Measurements from ENCODE around the gene ATP11A. TPM values are rescaled to one million over a fixed set of nuclear protein-coding genes. Genes with fewer than 3 reads are reported as not detected.

The ATP11A gene
- total and polyA plus RNA-seq, 2 donors (not counting 3 experiments of a cell fraction or from before 2014, with no cell fraction given): 16.5 to 88.1 TPM

- H4K20me1 ChIP-seq (replicated peaks; ENCODE audit: control insufficient read depth, extremely low read depth, insufficient read depth, low read length): no peaks in the 10 kb centered on the region
- POLR2A ChIA-PET: no interaction called here
- BruUV-seq (replicated peaks): no TSS peak
- intact Hi-C loops (cut with micrococcal nuclease) (no loop called here), dilution Hi-C loops (cut with MboI; ENCODE audit: extremely low pct_ligation_motif_present, low sequenced_read_pairs) (no loop called here)
- no peaks in the 10 kb centered on the region for H3K36me3 ChIP-seq (ENCODE audit: control insufficient read depth in 2 of 2, extremely low read depth in 1 of 2, insufficient read depth in 2 of 2, low read length in 2 of 2)
- FAIRE-seq (no peak), DNase-seq (ENCODE audit: low read depth, low spot score) (no peak)
- H3K27me3 ChIP-seq (ENCODE audit: control insufficient read depth in 2 of 2, insufficient read depth in 2 of 2, low read length in 2 of 2): peaks cover 5 to 6% of the 10 kb centered on the region in 2 experiments
- no peaks in the 10 kb centered on the region for H3K9me1 ChIP-seq (replicated peaks; ENCODE audit: control insufficient read depth, extremely low read depth, insufficient read depth, low read length)
- no peak overlapping the region for H2AFZ ChIP-seq (ENCODE audit: low read depth, low read length)
- no peak overlapping the region for H3K9ac ChIP-seq (replicated peaks; ENCODE audit: extremely low read depth, insufficient read depth, low read length)
- H3K27ac ChIP-seq (ENCODE audit: insufficient read depth, low read depth, low read length): no peak overlapping the region
- no peaks in the 10 kb centered on the region for H3K9me3 ChIP-seq (replicated peaks; ENCODE audit: control insufficient read depth, insufficient read depth, low read length)
- no peaks in the 10 kb centered on the region for H3K79me2 ChIP-seq (ENCODE audit: control insufficient read depth, insufficient read depth, low read length)
- TF ChIP-seq EZH2 (IDR thresholded peaks at IDR 0.05; ENCODE audit: borderline replicate concordance, low read depth, low read length, severe bottlenecking) (no peak), FOS (IDR thresholded peaks at IDR 0.05; ENCODE audit: borderline replicate concordance, insufficient read depth, low read length) (no peak), POLR2A (IDR thresholded peaks at IDR 0.05; ENCODE audit: low read depth, low read length) (no peak), GATA2 (IDR thresholded peaks at IDR 0.05; ENCODE audit: insufficient read depth, insufficient read length, low read depth, low read length) (no peak), CTCF (IDR thresholded peaks at IDR 0.05; ENCODE audit: extremely low read depth in 1 of 2, insufficient read depth in 1 of 2, low read depth in 1 of 2, low read length in 2 of 2) (no peak), POLR2AphosphoS5 (IDR thresholded peaks at IDR 0.05; ENCODE audit: insufficient read depth, low read depth, low read length) (no peak), JUN (IDR thresholded peaks at IDR 0.05; ENCODE audit: borderline replicate concordance, insufficient read depth, insufficient read length, low read depth) (no peak), MAX (IDR thresholded peaks at IDR 0.05; ENCODE audit: insufficient read depth, insufficient read length) (no peak)
- no peak overlapping the region for H3K4me3 ChIP-seq (replicated peaks in 1 of 3; ENCODE audit: insufficient read depth in 1 of 3, low read depth in 1 of 3, low read length in 3 of 3)
- CTCF ChIA-PET: interaction anchor here (0.9 to 2.9 kb wide), 2 partner anchors 12 to 223 kb away, joined by 3 to 15 read pairs; no protein-coding TSS in a partner anchor
- H3K4me2 ChIP-seq (ENCODE audit: insufficient read depth, low read length): no peak overlapping the region
- peaks cover 2% of the 10 kb centered on the region for H3K4me1 ChIP-seq (ENCODE audit: control insufficient read depth, extremely low read depth, insufficient read depth, low read length)
Measured at GRCh38 chr13:112651750-112652511, 37.9 kb upstream of the ATP11A start.

Measured in endothelial cell of umbilical vein (primary cell).